ENCODE data around the gene LRBA.
A peak's percentile ranks its signal among the peaks of the same experiment; 100 is the strongest.
"Not testable (repeated sequence)": the region's sequence is repeated elsewhere in the genome, so short reads cannot be mapped to it uniquely, and the experiment has no call there.

Gene LRBA

GRCh38 chr4:150974252-150974640, 40.8 kb downstream of the LRBA start:
- no peak for DNase-seq

- DNase-seq: no peak
Measured at GRCh38 chr4:150973626-150974251, 41.3 kb downstream of the LRBA start.

- DNase-seq: no peak
Measured at GRCh38 chr4:150972592-150972991, 42.5 kb downstream of the LRBA start.

- DNase-seq: peak; percentile 39
Measured at GRCh38 chr4:150971901-150972300, 43.2 kb downstream of the LRBA start.

GRCh38 chr4:150970685-150971151, 44.4 kb downstream of the LRBA start:
- no peak for DNase-seq

GRCh38 chr4:150964754-150965153, 50.3 kb downstream of the LRBA start:
- DNase-seq: no peak

GRCh38 chr4:150963602-150964345, 51.3 kb downstream of the LRBA start:
- not testable (repeated sequence) for DNase-seq

GRCh38 chr4:150962245-150962644, 52.8 kb downstream of the LRBA start:
- DNase-seq: no peak

- DNase-seq: no peak
Measured at GRCh38 chr4:150961566-150961965, 53.5 kb downstream of the LRBA start.

GRCh38 chr4:150960818-150961217, 54.3 kb downstream of the LRBA start:
- peak; percentile 81 for DNase-seq

- DNase-seq: peak; percentile 64
Measured at GRCh38 chr4:150960079-150960478, 55.0 kb downstream of the LRBA start.

GRCh38 chr4:150957981-150958380, 57.1 kb downstream of the LRBA start:
- not testable (repeated sequence) for DNase-seq

GRCh38 chr4:150957095-150957494, 58.0 kb downstream of the LRBA start:
- not testable (repeated sequence) for DNase-seq

- not testable (repeated sequence) for DNase-seq
Measured at GRCh38 chr4:150953916-150954315, 61.2 kb downstream of the LRBA start.

- DNase-seq: peak; percentile 42
Measured at GRCh38 chr4:150952167-150952845, 62.8 kb downstream of the LRBA start.

- DNase-seq: no peak
Measured at GRCh38 chr4:150950657-150951288, 64.3 kb downstream of the LRBA start.

- no peak for DNase-seq
Measured at GRCh38 chr4:150949943-150950342, 65.1 kb downstream of the LRBA start.

GRCh38 chr4:150949342-150949741, 65.7 kb downstream of the LRBA start:
- DNase-seq: no peak

- no peak for DNase-seq
Measured at GRCh38 chr4:150948710-150949109, 66.4 kb downstream of the LRBA start.

- DNase-seq: no peak
Measured at GRCh38 chr4:150948074-150948473, 67.0 kb downstream of the LRBA start.

GRCh38 chr4:150944660-150945059, 70.4 kb downstream of the LRBA start:
- DNase-seq: peak; percentile 75

GRCh38 chr4:150943818-150944217, 71.3 kb downstream of the LRBA start:
- DNase-seq: peak; percentile 64

GRCh38 chr4:150943126-150943525, 72.0 kb downstream of the LRBA start:
- no peak for DNase-seq

All from hematopoietic multipotent progenitor cell treated with erythropoietin and hydrocortisone succinate and interleukin-3 and kit ligand, for 4 days (in vitro differentiated cells).